Mesenchymal stem cell (in vitro differentiated cells and primary cell): Measurements from ENCODE around the gene PLCB1.

Experiments
- DNase-seq: peaks from one replicate; pipeline ENCODE4 v3.0.0-alpha.2; 2013
- H2AFZ ChIP-seq: one replicate; pipeline ENCODE4 v1.6.1; 2013; ENCODE audit warnings: low read depth, mild to moderate bottlenecking, control low read depth, inconsistent platforms, low read length, moderate library complexity
- H2AK5ac ChIP-seq: 2 replicates; pipeline ENCODE4 v1.6.1; 2013; ENCODE audit warnings: low read length, moderate library complexity, mild to moderate bottlenecking, inconsistent platforms; ENCODE audit not compliant: severe bottlenecking
- H2BK120ac ChIP-seq: one replicate; pipeline ENCODE4 v1.6.1; 2013; ENCODE audit warnings: low read depth, mild to moderate bottlenecking, inconsistent platforms, low read length, moderate library complexity
- H2BK12ac ChIP-seq, 2 experiments: one replicate each; pipeline ENCODE4 v1.6.1; 2013; ENCODE audit warnings: inconsistent platforms in 2 of 2, low read length in 2 of 2, mild to moderate bottlenecking in 2 of 2, moderate library complexity in 2 of 2, control low read depth in 1 of 2
- H2BK15ac ChIP-seq: one replicate; pipeline ENCODE4 v1.6.1; 2013; ENCODE audit warnings: mild to moderate bottlenecking, low read depth, inconsistent platforms; ENCODE audit not compliant: poor library complexity, severe bottlenecking
- H2BK5ac ChIP-seq: 2 replicates; pipeline ENCODE4 v1.6.1; 2013; ENCODE audit warnings: low read depth, mild to moderate bottlenecking, low read length, control low read depth, inconsistent platforms; ENCODE audit not compliant: poor library complexity, severe bottlenecking
- H3K14ac ChIP-seq, 2 experiments: one replicate each; pipeline ENCODE4 v1.6.1; 2013; ENCODE audit warnings: inconsistent platforms in 2 of 2, low read length in 2 of 2, control low read depth in 1 of 2, mild to moderate bottlenecking in 1 of 2, moderate library complexity in 1 of 2
- H3K18ac ChIP-seq, 2 experiments: one replicate each; pipeline ENCODE4 v1.6.1; 2013; ENCODE audit warnings: inconsistent platforms in 2 of 2, low read length in 2 of 2, control low read depth in 1 of 2, low read depth in 1 of 2, mild to moderate bottlenecking in 1 of 2
- H3K23ac ChIP-seq, 2 experiments: one replicate each; pipeline ENCODE4 v1.6.1; 2013; ENCODE audit warnings: inconsistent platforms in 2 of 2, low read length in 2 of 2, mild to moderate bottlenecking in 2 of 2, moderate library complexity in 2 of 2, control low read depth in 1 of 2
- H3K27ac ChIP-seq: 2 replicates; pipeline ENCODE4 v1.5.1; 2013; ENCODE audit warnings: mild to moderate bottlenecking, moderate library complexity, low read length, control low read depth, inconsistent platforms; ENCODE audit not compliant: poor library complexity, severe bottlenecking
- H3K27me3 ChIP-seq, 2 experiments: 2 replicates each; pipeline versions ENCODE4 v1.6.1 to v1.7.0; 2013; ENCODE audit warnings: low read length in 2 of 2, mild to moderate bottlenecking in 2 of 2, moderate library complexity in 2 of 2, control low read depth in 1 of 2, inconsistent platforms in 1 of 2; ENCODE audit not compliant: control insufficient read depth in 1 of 2, insufficient read depth in 1 of 2
- H3K36me3 ChIP-seq, 2 experiments: 2 replicates each; pipeline versions ENCODE4 v1.6.1 to v1.7.0; 2013; ENCODE audit warnings: low read length in 2 of 2, control low read depth in 1 of 2, inconsistent platforms in 1 of 2, low read depth in 1 of 2, mild to moderate bottlenecking in 1 of 2; ENCODE audit not compliant: insufficient read depth in 2 of 2, control insufficient read depth in 1 of 2
- H3K4ac ChIP-seq, 2 experiments: one replicate each; pipeline ENCODE4 v1.6.1; 2013; ENCODE audit warnings: inconsistent platforms in 2 of 2, low read length in 2 of 2, mild to moderate bottlenecking in 2 of 2, moderate library complexity in 2 of 2, control low read depth in 1 of 2, low read depth in 1 of 2
- H3K4me1 ChIP-seq: 2 replicates; pipeline ENCODE4 v1.6.1; 2013; ENCODE audit warnings: low read depth, low read length, control low read depth; ENCODE audit not compliant: control insufficient read depth, insufficient read depth
- H3K4me2 ChIP-seq: 2 replicates; pipeline ENCODE4 v1.6.1; 2013; ENCODE audit warnings: low read length, mild to moderate bottlenecking, inconsistent platforms; ENCODE audit not compliant: poor library complexity, severe bottlenecking
- H3K4me3 ChIP-seq, 2 experiments: 2 replicates each; pipeline versions ENCODE4 v1.5.1 to v1.7.0; 2013; ENCODE audit warnings: low read length in 2 of 2, mild to moderate bottlenecking in 2 of 2, control low read depth in 1 of 2, low read depth in 1 of 2; ENCODE audit not compliant: insufficient read depth in 1 of 2
- H3K79me1 ChIP-seq: replicated peaks from 2 replicates; pipeline ENCODE4 v1.6.1; 2013; ENCODE audit warnings: mild to moderate bottlenecking, control low read depth, low read length, inconsistent platforms; ENCODE audit not compliant: poor library complexity, severe bottlenecking
- H3K9ac ChIP-seq: 2 replicates; pipeline ENCODE4 v1.7.0; 2013; ENCODE audit warnings: mild to moderate bottlenecking, low read length, moderate library complexity
- H3K9me3 ChIP-seq: 2 replicates; pipeline ENCODE4 v1.7.0; 2013; ENCODE audit warnings: mild to moderate bottlenecking, low read length; ENCODE audit not compliant: control insufficient read depth
- H4K8ac ChIP-seq: one replicate; pipeline ENCODE4 v1.6.1; 2013; ENCODE audit warnings: inconsistent platforms, mild to moderate bottlenecking, low read length, moderate library complexity
- H4K91ac ChIP-seq: one replicate; pipeline ENCODE4 v1.6.1; 2013; ENCODE audit warnings: mild to moderate bottlenecking, low read length, inconsistent platforms
- WGBS: methylation state at CpG from one replicate; pipeline ENCODE4 v1.1.7; 2013; ENCODE audit warnings: mixed read lengths; 5-methylcytosine and 5-hydroxymethylcytosine counted together

The PLCB1 gene

GRCh38 chr20:8480597-8480996 lies 348.5 kb downstream of the PLCB1 start:
- 97% methylated on average over 6 of the region's 6 CpGs for WGBS
- no peaks in the 10 kb centered on the region for H3K9me3 ChIP-seq
- no peak overlapping the region for H4K8ac ChIP-seq

GRCh38 chr20:8487696-8488095 lies 355.6 kb downstream of the PLCB1 start:
- Histone ChIP-seq H3K27me3 (no peaks in the 10 kb centered on the region), H2BK15ac (no peak overlapping the region), H3K79me1 (no peaks in the 10 kb centered on the region), H3K9me3 (no peaks in the 10 kb centered on the region), H3K36me3 (no peaks in the 10 kb centered on the region), H3K18ac (no peak overlapping the region), H3K4ac (no peak overlapping the region), H3K23ac (no peak overlapping the region), H2BK12ac (no peak overlapping the region), H3K4me3 (no peak overlapping the region), H2BK5ac (no peak overlapping the region), H4K8ac (no peak overlapping the region), H3K4me1 (no peaks in the 10 kb centered on the region), H3K9ac (no peak overlapping the region), H3K27ac (no peak overlapping the region), H3K14ac (no peak overlapping the region), H2AK5ac (no peak overlapping the region), H4K91ac (no peak overlapping the region), H2AFZ (no peak overlapping the region), H3K4me2 (no peak overlapping the region), H2BK120ac (no peak overlapping the region)
- WGBS = 95% methylated on average over 6 of the region's 7 CpGs
- no peak for DNase-seq

More at GRCh38 chr20:8480597-8480996, 348.5 kb downstream of the PLCB1 start:
- Histone ChIP-seq H3K27me3 (no peaks in the 10 kb centered on the region), H3K18ac (no peak overlapping the region), H2AK5ac (no peak overlapping the region), H2BK120ac (no peak overlapping the region), H3K4me3 (no peak overlapping the region), H4K91ac (no peak overlapping the region), H3K23ac (no peak overlapping the region), H3K79me1 (no peaks in the 10 kb centered on the region), H2AFZ (no peak overlapping the region), H2BK12ac (no peak overlapping the region), H3K4me2 (no peak overlapping the region), H2BK15ac (no peak overlapping the region), H3K27ac (no peak overlapping the region), H3K36me3 (no peaks in the 10 kb centered on the region), H3K4ac (no peak overlapping the region), H2BK5ac (no peak overlapping the region), H3K4me1 (no peaks in the 10 kb centered on the region), H3K9ac (no peak overlapping the region), H3K14ac (no peak overlapping the region)
- DNase-seq = no peak

- H3K27me3 ChIP-seq = no peaks in the 10 kb centered on the region
- 88% methylated on average over 4 of the region's 6 CpGs for WGBS
- no peak overlapping the region for H2BK15ac ChIP-seq
- H3K27ac ChIP-seq = no peak overlapping the region
- no peak overlapping the region for H3K4me3 ChIP-seq
- no peaks in the 10 kb centered on the region for H3K79me1 ChIP-seq
- H3K4me1 ChIP-seq = no peaks in the 10 kb centered on the region
- no peak overlapping the region for H3K18ac ChIP-seq
- H3K4me2 ChIP-seq = no peak overlapping the region
- H3K36me3 ChIP-seq = no peaks in the 10 kb centered on the region
- H3K9ac ChIP-seq = no peak overlapping the region
- H3K4ac ChIP-seq = no peak overlapping the region
- no peak overlapping the region for H2AFZ ChIP-seq
- no peak overlapping the region for H3K23ac ChIP-seq
- H3K14ac ChIP-seq = no peak overlapping the region
- DNase-seq = no peak
- no peak overlapping the region for H2BK5ac ChIP-seq
- H2AK5ac ChIP-seq = no peak overlapping the region
- no peaks in the 10 kb centered on the region for H3K9me3 ChIP-seq
- no peak overlapping the region for H2BK12ac ChIP-seq
- H4K8ac ChIP-seq = no peak overlapping the region
- H2BK120ac ChIP-seq = no peak overlapping the region
- H4K91ac ChIP-seq = no peak overlapping the region
Measured at GRCh38 chr20:8489094-8489883, 357.2 kb downstream of the PLCB1 start.

DNA sequence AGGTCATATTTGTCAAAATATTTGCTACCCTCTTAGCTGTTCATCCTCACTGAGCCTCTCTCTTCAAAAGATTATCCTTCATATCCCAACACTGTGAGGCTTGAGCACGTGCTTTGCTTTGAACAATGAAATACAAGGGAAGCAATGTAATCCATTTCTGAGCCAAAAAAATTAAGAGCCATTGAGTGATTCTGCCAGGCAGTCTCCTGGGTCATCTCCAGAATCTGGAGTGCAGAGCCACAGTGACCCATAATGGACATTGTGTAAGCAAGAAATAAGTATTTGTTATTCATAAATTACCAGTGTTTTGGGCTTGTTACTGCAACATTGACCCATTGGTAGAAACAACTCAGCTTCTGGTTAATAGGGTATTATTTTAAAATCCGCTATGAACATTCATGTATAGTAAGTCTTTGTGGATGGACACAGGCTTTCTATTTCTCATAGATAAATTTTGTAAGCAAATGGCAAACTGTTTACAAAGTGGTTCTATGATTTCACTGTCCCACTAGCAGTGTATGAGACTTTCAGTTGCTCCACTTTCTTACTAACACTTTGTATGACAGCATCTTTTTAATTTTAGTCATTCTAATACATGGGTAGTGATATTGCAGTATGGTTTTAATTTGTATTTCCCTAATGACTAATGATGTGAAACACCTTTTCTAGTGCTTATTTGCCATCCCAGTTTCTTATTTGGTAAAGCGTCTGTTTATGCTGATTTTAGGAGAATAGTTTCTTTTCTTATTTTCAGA lies 358.2 kb downstream of the PLCB1 start:
- no peak overlapping the region for H2AFZ ChIP-seq
- no peaks in the 10 kb centered on the region for H3K27me3 ChIP-seq
- no peak overlapping the region for H2BK15ac ChIP-seq
- H3K18ac ChIP-seq = no peak overlapping the region
- H3K4me3 ChIP-seq = no peak overlapping the region
- H3K9ac ChIP-seq = no peak overlapping the region
- no peaks in the 10 kb centered on the region for H3K9me3 ChIP-seq
- no peak overlapping the region for H3K23ac ChIP-seq
- no peaks in the 10 kb centered on the region for H3K4me1 ChIP-seq
- H2BK120ac ChIP-seq = no peak overlapping the region
- no peak overlapping the region for H4K91ac ChIP-seq
- H3K79me1 ChIP-seq = no peaks in the 10 kb centered on the region
- DNase-seq = no peak
- no peak overlapping the region for H2BK12ac ChIP-seq
- no peaks in the 10 kb centered on the region for H3K36me3 ChIP-seq
- H4K8ac ChIP-seq = no peak overlapping the region
- WGBS = 95% methylated on average over 2 of the region's 3 CpGs
- no peak overlapping the region for H3K14ac ChIP-seq
- no peak overlapping the region for H3K4me2 ChIP-seq
- H3K27ac ChIP-seq = no peak overlapping the region
- H3K4ac ChIP-seq = no peak overlapping the region
- H2BK5ac ChIP-seq = no peak overlapping the region
- H2AK5ac ChIP-seq = no peak overlapping the region
